Heart left ventricle (tissue), 13 donors: ENCODE data around the gene CPM.

Source experiments
- POLR2A ChIP-seq, 2 donors: fragments of 450-650 bp; IDR thresholded peaks; one replicate each; pipeline ENCODE4 v1.6.1; 2017; ENCODE audit warnings: antibody characterized with exemption in 2 of 2, mild to moderate bottlenecking in 2 of 2, moderate library complexity in 2 of 2
- TF ChIP-seq, protein P1 (sequence below), 12 donors: fragments of 200-600 bp; sonication (generic) in 4 of 12; IDR thresholded peaks; one replicate each; pipeline versions ENCODE4 v1.5.0 to v1.8.0; 2018 to 2022; ENCODE audit warnings: antibody characterized with exemption in 12 of 12, mild to moderate bottlenecking in 5 of 12
- donor health status: ischemic (EF 13 %, LVEDD 7.1; RV severe dilation, severe dysfunction).
- donor health status: DM: no; HTN: yes; CAD: no.
- donor health status: DM: no; HTN: no; CAD: no.
- donor health status: ischemic (EF 25% LVEDD 6.9; RV normal size, moderate dysfunction).
- donor health status: ischemic (EF 25% LVEDD 5.7; RV mildly dilated, moderate dysfunction).
- donor health status: ischemic (EF 35%, LVEDD 5.7; RV mildly dilated, moderate dysfunction).
- donor health status: nonischemic (EF 11% LVEDD 7.7; RV severe dilation, severe dysfunction).
- donor health status: DM: yes; HTN: yes; CAD: no.
- donor health status: PGD.
- donor health status: ischemic (EF 29% LVEDD 5.4; RV normal size, mild dysfunction).
- donor health status: nonischemic (EF 23%, LVEDD 6.1; RV moderate dilation, normal function).

DNA sequence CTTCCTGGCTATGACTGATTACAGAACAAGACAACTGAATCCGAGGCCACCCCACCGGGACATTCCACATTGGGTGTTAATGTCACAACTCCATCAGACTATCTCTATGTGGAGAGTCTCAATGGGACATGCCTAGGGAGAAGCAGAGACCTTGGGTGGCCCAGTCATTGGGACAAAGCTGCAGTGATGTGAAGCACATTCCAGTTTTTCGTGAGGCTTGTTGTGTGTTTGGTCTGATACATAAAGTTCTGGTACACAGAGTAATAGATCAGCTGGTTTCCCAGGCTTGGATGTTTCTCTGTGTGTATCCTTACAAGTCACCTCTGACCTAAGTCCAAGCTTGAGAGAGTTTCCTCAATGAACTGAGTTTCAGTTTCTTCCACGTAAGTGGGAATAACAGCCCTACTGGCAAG lies 42.3 kb downstream of the CPM start:
- no peak for TF ChIP-seq POLR2A (IDR thresholded peaks at IDR 0.05)
- TF ChIP-seq, protein P1, sequence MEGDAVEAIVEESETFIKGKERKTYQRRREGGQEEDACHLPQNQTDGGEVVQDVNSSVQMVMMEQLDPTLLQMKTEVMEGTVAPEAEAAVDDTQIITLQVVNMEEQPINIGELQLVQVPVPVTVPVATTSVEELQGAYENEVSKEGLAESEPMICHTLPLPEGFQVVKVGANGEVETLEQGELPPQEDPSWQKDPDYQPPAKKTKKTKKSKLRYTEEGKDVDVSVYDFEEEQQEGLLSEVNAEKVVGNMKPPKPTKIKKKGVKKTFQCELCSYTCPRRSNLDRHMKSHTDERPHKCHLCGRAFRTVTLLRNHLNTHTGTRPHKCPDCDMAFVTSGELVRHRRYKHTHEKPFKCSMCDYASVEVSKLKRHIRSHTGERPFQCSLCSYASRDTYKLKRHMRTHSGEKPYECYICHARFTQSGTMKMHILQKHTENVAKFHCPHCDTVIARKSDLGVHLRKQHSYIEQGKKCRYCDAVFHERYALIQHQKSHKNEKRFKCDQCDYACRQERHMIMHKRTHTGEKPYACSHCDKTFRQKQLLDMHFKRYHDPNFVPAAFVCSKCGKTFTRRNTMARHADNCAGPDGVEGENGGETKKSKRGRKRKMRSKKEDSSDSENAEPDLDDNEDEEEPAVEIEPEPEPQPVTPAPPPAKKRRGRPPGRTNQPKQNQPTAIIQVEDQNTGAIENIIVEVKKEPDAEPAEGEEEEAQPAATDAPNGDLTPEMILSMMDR (IDR thresholded peaks at IDR 0.05), result no peak
